Measurements from ENCODE around the gene TOMM20L.
"Not testable (repeated sequence)": the region's sequence is repeated elsewhere in the genome, so short reads cannot be mapped to it uniquely, and the experiment has no call there.

The TOMM20L gene

DNA sequence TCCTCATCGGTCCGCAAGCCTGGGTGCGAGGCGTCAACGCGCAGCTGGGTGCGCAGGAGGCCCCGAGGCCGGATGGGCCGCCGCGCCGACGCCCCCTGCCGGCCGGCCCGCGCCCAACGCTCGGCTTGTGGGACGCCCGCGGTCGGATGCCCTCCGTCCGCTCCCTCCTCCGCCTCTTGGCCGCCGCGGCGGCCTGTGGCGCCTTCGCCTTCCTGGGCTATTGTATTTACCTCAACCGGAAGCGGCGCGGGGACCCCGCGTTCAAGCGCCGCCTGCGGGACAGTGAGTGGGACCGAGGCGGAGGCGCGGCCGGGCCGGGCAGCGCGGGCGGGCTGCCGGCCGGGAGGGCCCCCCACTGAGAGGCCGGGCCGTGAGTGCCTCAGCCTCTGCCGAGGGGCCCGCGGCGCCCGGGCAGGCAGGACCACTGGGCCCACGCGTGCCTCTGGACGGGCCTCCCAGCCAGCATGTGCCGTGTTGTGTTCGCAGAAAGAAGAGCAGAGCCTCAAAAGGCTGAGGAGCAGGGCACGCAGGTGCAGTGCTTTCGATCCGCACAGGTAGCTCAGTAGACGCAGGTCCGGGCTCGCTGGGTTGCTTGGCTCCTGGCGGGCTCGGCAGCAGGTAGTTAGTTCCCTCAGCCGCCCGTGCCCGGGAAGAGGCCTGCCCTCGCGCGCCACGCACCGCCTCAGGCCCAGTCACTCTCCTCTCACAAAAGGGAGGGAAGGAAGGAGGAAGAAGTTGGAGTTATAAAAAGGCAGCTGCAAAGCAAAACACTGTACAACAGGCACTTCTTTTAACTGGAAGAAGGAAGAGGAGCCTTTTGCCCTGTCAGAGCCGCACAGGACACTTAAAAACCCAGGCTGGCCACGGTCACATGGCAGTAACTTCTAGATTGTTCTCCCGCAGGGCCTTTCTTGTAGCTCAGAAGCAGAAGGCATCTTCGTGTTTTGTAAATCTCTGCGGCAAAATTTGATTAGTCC is at the start of gene TOMM20L:
Gene TOMM20L (plus strand): TSS at position 119 of the 977 bp plus-strand sequence. CDS start 28 bp downstream, at position 147.
- peak; percentile 63 for DNase-seq

- DNase-seq, result no peak
Measured at GRCh38 chr14:58353516-58354299, 42.0 kb upstream of the TOMM20L start.

DNA sequence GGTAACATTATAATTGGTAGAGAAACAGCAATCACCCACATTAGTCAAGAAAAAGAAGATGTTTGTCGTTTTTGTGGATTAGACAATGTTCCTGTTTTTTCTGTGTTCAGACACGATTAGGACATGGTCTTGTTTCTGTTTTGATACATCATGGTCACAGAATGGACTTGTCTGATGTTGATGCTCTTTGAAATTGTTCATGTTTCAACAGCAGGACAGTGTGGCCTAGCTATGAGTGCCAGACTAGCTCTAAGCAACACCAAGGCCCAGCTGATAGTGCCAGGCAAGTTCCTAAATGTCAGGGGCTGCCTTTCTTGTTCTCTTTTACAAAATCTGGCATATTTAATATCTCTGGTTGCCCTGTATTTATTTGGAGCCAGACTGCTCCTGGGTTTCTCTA is 40.9 kb upstream of the TOMM20L start:
- no peak for DNase-seq

DNA sequence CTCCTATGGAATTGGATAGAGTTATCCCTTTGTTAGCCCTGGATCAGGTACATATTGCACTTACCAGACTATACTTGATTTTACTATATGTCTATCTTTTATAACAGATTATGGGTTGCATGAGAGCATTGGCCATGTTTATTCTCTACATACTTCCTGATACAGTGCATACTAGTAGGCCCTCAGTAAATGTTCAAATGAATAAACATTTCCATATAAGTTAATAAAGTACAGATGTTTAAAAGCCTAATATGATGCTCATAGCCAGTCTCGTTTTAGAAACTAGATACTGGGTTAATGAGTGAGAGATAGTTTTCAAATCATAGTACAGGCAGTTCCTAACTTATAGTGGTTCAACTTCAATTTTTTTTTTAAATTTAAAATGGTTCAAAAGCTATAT is 39.5 kb upstream of the TOMM20L start:
- no peak for DNase-seq

GRCh38 chr14:58362272-58362671 is 33.5 kb upstream of the TOMM20L start:
- not testable (repeated sequence) for DNase-seq

- no peak for DNase-seq
Measured at GRCh38 chr14:58362798-58363412, 32.8 kb upstream of the TOMM20L start.

DNA sequence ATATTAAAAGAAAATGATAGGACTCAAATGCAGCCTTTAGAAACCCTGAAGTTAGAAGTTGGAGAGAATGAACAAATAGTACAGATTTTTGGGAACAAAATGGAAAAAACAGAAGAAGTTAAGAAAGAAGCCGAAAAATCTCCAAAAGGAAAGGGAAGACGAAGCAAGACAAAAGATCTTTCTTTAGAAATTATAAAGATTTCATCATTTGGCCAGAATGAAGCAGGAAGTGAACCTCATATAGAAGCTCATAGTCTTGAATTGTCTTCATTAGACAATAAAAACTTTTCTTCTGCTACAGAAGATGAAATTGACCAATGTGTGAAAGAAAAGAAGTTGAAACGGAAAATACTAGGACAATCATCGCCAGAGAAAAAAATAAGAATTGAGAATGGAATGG is 31.4 kb upstream of the TOMM20L start:
- DNase-seq, result no peak

DNA sequence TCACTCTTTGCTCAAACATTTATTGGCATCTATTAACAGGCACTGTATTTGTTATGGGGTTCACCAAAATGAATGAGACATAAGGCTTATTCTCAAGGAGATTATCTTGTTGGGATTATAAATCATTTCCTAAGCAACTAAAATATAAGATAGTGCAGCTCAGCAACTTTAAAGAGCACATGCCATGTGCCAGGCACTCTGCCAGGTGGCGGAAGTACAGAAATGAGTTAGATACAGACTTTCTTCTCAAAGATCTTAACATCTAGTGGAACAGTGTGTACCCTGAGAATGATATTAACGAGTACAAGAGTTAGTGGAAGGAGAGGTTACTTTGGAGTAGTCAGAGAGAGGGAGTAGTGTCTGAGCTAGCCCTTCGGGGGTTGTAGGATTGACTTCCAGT is 28.4 kb upstream of the TOMM20L start:
- DNase-seq, result no peak

- DNase-seq, result no peak
Measured at GRCh38 chr14:58368956-58369355, 26.8 kb upstream of the TOMM20L start.

DNA sequence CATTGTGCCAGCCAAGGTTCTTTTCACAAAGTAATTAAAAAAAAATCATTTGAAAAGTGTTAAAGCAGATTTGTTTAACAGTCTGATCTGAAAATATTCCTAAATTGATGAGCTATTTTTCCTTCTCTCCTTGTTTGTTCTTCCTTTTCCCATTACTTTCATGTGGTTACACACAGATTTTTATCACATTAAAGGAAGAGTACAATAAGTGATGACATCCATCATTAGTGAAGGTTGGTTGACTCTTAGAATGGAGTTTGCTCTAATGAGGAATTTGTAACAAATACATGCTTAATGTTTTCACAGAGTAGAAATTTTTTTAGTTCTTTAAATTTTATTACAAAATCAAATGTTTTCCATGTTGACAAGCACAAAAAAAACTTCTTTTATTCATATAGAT is 18.9 kb upstream of the TOMM20L start:
- no peak for DNase-seq

DNA sequence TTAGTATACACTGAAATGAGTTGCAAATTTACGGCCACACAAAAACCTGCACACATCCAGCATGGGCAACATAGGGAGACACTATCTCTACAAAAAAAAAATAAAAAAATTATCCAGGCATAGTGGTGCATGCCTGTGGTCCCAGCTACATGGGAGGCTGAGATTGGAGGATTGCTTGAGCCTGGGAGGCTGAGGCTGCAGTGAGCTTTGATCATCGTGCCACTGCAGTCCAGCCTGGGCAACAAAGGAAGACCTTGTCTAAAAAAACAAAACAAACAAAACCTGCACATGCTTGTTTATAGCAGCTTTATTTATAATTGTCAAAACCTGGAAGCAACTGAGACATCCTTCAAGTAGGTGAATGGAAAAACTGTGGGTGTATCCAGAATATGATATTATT is 4.9 kb upstream of the TOMM20L start:
- DNase-seq, result no peak

GRCh38 chr14:58395562-58395811 is 243 bp upstream of the TOMM20L start:
- DNase-seq, result no peak

GRCh38 chr14:58397156-58397555 is 1.4 kb downstream of the TOMM20L start:
- no peak for DNase-seq

- no peak for DNase-seq
Measured at GRCh38 chr14:58398495-58398894, 2.8 kb downstream of the TOMM20L start.

- DNase-seq, result no peak
Measured at GRCh38 chr14:58398895-58399294, 3.2 kb downstream of the TOMM20L start.

- DNase-seq, result no peak
Measured at GRCh38 chr14:58401587-58401986, 5.9 kb downstream of the TOMM20L start.

- no peak for DNase-seq
Measured at GRCh38 chr14:58408681-58409215, 13.0 kb downstream of the TOMM20L start.

DNA sequence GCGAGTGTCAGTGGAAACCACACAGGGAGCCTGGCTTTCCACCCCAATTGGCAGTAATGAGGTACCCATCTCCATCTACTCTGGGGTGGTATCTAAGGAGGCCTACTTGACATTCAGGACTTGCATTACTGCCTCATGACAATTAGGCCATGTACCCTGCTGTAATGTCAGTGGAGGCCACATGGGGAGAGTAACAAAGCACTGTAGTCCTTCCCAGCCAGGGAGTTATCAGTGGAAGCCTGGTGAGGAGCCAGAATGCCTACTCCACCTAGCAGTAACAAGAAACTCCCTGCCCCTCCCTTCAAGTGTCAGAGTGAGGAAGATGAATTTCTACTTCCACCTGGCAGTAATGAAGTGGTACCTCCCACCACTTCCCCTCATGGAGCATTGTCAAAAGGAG is 19.1 kb downstream of the TOMM20L start:
- DNase-seq, result no peak

DNA sequence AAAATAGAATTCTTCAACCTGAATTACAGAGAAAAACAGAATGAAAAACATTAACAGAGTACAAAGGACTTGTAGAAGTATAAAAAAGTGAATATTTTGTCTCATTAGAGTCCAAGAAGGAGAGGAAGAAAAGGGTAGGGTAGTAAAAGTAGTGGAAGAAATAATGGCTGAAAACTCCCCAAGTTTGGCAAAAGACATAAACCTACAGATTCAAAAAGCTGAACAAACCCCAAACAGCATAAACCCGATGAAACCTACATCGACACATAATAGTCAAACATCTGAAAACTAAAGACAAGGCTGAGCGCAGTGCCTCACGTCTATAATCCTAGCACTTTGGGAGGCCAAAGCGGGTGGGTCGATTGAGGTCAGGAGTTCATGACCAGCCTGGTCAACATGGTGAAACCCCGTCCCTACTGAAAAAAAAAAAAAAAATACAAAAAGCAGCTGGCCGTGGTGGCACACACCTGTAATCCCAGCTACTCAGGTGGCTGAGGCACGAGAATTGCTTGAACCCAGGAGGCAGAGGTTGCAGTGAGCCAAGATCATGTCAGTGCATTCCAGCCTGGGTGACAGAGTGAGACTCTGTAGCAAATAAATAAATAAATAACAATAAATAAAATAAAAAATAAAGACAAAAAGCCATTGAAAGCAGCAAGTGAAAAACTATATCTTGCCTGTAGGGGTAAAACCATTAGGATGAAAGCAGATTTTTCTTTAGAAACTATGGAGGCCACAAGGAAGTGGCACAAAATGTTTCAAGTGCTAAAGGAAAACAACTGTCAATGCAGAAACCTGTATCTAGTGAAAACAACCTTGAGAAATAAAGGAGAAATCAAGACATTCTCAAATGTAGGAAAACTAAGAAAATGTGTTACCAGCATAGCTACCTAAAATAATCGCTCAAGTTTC is 20.2 kb downstream of the TOMM20L start:
- DNase-seq, result no peak

- not testable (repeated sequence) for DNase-seq
Measured at GRCh38 chr14:58416934-58417333, 21.2 kb downstream of the TOMM20L start.

GRCh38 chr14:58426670-58427280 is 31.0 kb downstream of the TOMM20L start:
- DNase-seq, result peak; percentile 35

Data from stimulated activated naive CD4-positive, alpha-beta T cell treated with Interleukin-2 at 50 U/mL for 16 hours (primary cell).